Measurements from ENCODE around the gene OSBPL5. TPM values are rescaled to one million over a fixed set of nuclear protein-coding genes. Genes with fewer than 3 reads are reported as not detected.

The OSBPL5 gene
- total RNA-seq, 1 donor from 2014 or later = 115 TPM

GRCh38 chr11:3126901-3127691 is 38.0 kb downstream of the OSBPL5 start:
- Mint-ChIP-seq H3K9me3 (ENCODE audit: unreplicated experiment) (peaks cover 4% of the 10 kb centered on the region), H3K4me3 (ENCODE audit: unreplicated experiment) (no peak overlapping the region), H3K36me3 (ENCODE audit: unreplicated experiment) (no peaks in the 10 kb centered on the region), H3K27me3 (ENCODE audit: unreplicated experiment) (peaks cover 10% of the 10 kb centered on the region), H3K27ac (ENCODE audit: unreplicated experiment) (no peak overlapping the region), H3K4me1 (ENCODE audit: low read depth, unreplicated experiment) (peaks cover 6% of the 10 kb centered on the region)
- DNase-seq = peak; percentile 10
- TF ChIP-seq, protein P1, sequence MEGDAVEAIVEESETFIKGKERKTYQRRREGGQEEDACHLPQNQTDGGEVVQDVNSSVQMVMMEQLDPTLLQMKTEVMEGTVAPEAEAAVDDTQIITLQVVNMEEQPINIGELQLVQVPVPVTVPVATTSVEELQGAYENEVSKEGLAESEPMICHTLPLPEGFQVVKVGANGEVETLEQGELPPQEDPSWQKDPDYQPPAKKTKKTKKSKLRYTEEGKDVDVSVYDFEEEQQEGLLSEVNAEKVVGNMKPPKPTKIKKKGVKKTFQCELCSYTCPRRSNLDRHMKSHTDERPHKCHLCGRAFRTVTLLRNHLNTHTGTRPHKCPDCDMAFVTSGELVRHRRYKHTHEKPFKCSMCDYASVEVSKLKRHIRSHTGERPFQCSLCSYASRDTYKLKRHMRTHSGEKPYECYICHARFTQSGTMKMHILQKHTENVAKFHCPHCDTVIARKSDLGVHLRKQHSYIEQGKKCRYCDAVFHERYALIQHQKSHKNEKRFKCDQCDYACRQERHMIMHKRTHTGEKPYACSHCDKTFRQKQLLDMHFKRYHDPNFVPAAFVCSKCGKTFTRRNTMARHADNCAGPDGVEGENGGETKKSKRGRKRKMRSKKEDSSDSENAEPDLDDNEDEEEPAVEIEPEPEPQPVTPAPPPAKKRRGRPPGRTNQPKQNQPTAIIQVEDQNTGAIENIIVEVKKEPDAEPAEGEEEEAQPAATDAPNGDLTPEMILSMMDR (IDR thresholded peaks at IDR 0.05; ENCODE audit: partially characterized antibody, unreplicated experiment) = no peak

GRCh38 chr11:3126207-3126865 is 38.8 kb downstream of the OSBPL5 start:
- peaks cover 5% of the 10 kb centered on the region for H3K27me3 Mint-ChIP-seq (ENCODE audit: unreplicated experiment)
- DNase-seq = no peak
- no peaks in the 10 kb centered on the region for H3K36me3 Mint-ChIP-seq (ENCODE audit: unreplicated experiment)
- H3K4me1 Mint-ChIP-seq (ENCODE audit: low read depth, unreplicated experiment) = peaks cover 3% of the 10 kb centered on the region
- TF ChIP-seq, protein P1 (IDR thresholded peaks at IDR 0.05; ENCODE audit: partially characterized antibody, unreplicated experiment) = no peak
- peaks cover 3% of the 10 kb centered on the region for H3K9me3 Mint-ChIP-seq (ENCODE audit: unreplicated experiment)
- no peak overlapping the region for H3K4me3 Mint-ChIP-seq (ENCODE audit: unreplicated experiment)
- H3K27ac Mint-ChIP-seq (ENCODE audit: unreplicated experiment) = no peak overlapping the region

GRCh38 chr11:3124821-3125220 is 40.3 kb downstream of the OSBPL5 start:
- TF ChIP-seq, protein P1 (IDR thresholded peaks at IDR 0.05; ENCODE audit: partially characterized antibody, unreplicated experiment) = no peak
- Mint-ChIP-seq H3K36me3 (ENCODE audit: unreplicated experiment) (no peaks in the 10 kb centered on the region), H3K9me3 (ENCODE audit: unreplicated experiment) (peaks cover 7% of the 10 kb centered on the region), H3K4me1 (ENCODE audit: low read depth, unreplicated experiment) (no peaks in the 10 kb centered on the region), H3K27ac (ENCODE audit: unreplicated experiment) (no peak overlapping the region), H3K4me3 (ENCODE audit: unreplicated experiment) (no peak overlapping the region), H3K27me3 (ENCODE audit: unreplicated experiment) (peaks cover 5% of the 10 kb centered on the region)
- DNase-seq = no peak

- no peak overlapping the region for H3K27ac Mint-ChIP-seq (ENCODE audit: unreplicated experiment)
- DNase-seq = peak; percentile 16
- H3K9me3 Mint-ChIP-seq (ENCODE audit: unreplicated experiment) = peaks cover 7% of the 10 kb centered on the region
- H3K4me1 Mint-ChIP-seq (ENCODE audit: low read depth, unreplicated experiment) = no peaks in the 10 kb centered on the region
- no peak overlapping the region for H3K4me3 Mint-ChIP-seq (ENCODE audit: unreplicated experiment)
- no peaks in the 10 kb centered on the region for H3K36me3 Mint-ChIP-seq (ENCODE audit: unreplicated experiment)
- peaks cover 5% of the 10 kb centered on the region for H3K27me3 Mint-ChIP-seq (ENCODE audit: unreplicated experiment)
- TF ChIP-seq, protein P1 (IDR thresholded peaks at IDR 0.05; ENCODE audit: partially characterized antibody, unreplicated experiment) = no peak
These were observed 41.1 kb downstream of the OSBPL5 start for GRCh38 chr11:3123761-3124733.
